NT2/D1 (cell line): ENCODE data around the gene SEC23A.
"Not testable (repeated sequence)": the region's sequence is repeated elsewhere in the genome, so short reads cannot be mapped to it uniquely, and the experiment has no call there.

Source experiments
- DNase-seq: peaks from one replicate; pipeline ENCODE4 v3.0.0-alpha.2; 2011; ENCODE audit warnings: low read depth, low spot score
- H3K27me3 ChIP-seq: 2 replicates; pipeline ENCODE4 v1.6.0; 2011; ENCODE audit warnings: mild to moderate bottlenecking; ENCODE audit not compliant: insufficient read length, insufficient read depth
- H3K36me3 ChIP-seq: 2 replicates; pipeline ENCODE4 v1.6.1; 2011; ENCODE audit warnings: mild to moderate bottlenecking, low read length, mixed read lengths; ENCODE audit not compliant: insufficient read depth, insufficient read length
- H3K4me1 ChIP-seq: 2 replicates; pipeline ENCODE4 v1.5.1; 2011; ENCODE audit not compliant: insufficient read depth, insufficient read length
- H3K4me3 ChIP-seq: 2 replicates; pipeline ENCODE4 v1.5.1; 2011; ENCODE audit warnings: low read depth; ENCODE audit not compliant: insufficient read length
- H3K9ac ChIP-seq: 2 replicates; pipeline ENCODE4 v1.6.0; 2011; ENCODE audit warnings: low read depth; ENCODE audit not compliant: insufficient read length
- H3K9me3 ChIP-seq: 2 replicates; pipeline ENCODE4 v1.5.1; 2011; ENCODE audit warnings: mild to moderate bottlenecking, low read length; ENCODE audit not compliant: insufficient read depth
- SUZ12 ChIP-seq: IDR thresholded peaks from 2 replicates; pipeline ENCODE4 v1.6.1; 2011; ENCODE audit not compliant: insufficient read length, insufficient read depth; ENCODE audit errors: extremely low read depth
- YY1 ChIP-seq: IDR thresholded peaks from 2 replicates; pipeline ENCODE4 v1.6.1; 2011; ENCODE audit not compliant: insufficient read length, insufficient read depth
- ZNF274 ChIP-seq: IDR thresholded peaks from 2 replicates; pipeline ENCODE4 v1.6.1; 2011; ENCODE audit warnings: mild to moderate bottlenecking, low read depth, low read length

The SEC23A gene

GRCh38 chr14:39025810-39026627, 77.0 kb downstream of the SEC23A start:
- Histone ChIP-seq H3K9ac (no peak overlapping the region), H3K27me3 (no peaks in the 10 kb centered on the region), H3K4me1 (no peaks in the 10 kb centered on the region), H3K36me3 (peaks cover 12% of the 10 kb centered on the region), H3K9me3 (no peaks in the 10 kb centered on the region), H3K4me3 (no peak overlapping the region)
- DNase-seq, result no peak
- TF ChIP-seq ZNF274 (no peak), SUZ12 (no peak), YY1 (no peak)

- DNase-seq, result no peak
- H3K9ac ChIP-seq, result no peak overlapping the region
These were observed 77.7 kb downstream of the SEC23A start for GRCh38 chr14:39025250-39025809.

GRCh38 chr14:39023939-39024871, 78.8 kb downstream of the SEC23A start:
- no peak for TF ChIP-seq SUZ12
- no peak for TF ChIP-seq ZNF274
- no peak for TF ChIP-seq YY1
- H3K9ac ChIP-seq, result no peak overlapping the region
- no peak for DNase-seq
- no peaks in the 10 kb centered on the region for H3K4me1 ChIP-seq
- H3K27me3 ChIP-seq, result no peaks in the 10 kb centered on the region
- H3K4me3 ChIP-seq, result no peak overlapping the region
- H3K36me3 ChIP-seq, result no peaks in the 10 kb centered on the region
- no peaks in the 10 kb centered on the region for H3K9me3 ChIP-seq

More at GRCh38 chr14:39025250-39025809, 77.7 kb downstream of the SEC23A start:
- no peak overlapping the region for H3K4me3 ChIP-seq
- H3K36me3 ChIP-seq, result peaks cover 8% of the 10 kb centered on the region
- H3K9me3 ChIP-seq, result no peaks in the 10 kb centered on the region
- TF ChIP-seq SUZ12 (no peak), ZNF274 (no peak), YY1 (no peak)
- H3K27me3 ChIP-seq, result no peaks in the 10 kb centered on the region
- H3K4me1 ChIP-seq, result no peaks in the 10 kb centered on the region

GRCh38 chr14:39017096-39018016, 85.7 kb downstream of the SEC23A start:
- not testable (repeated sequence) for H3K4me1 ChIP-seq, H3K27me3 ChIP-seq, H3K9me3 ChIP-seq, H3K36me3 ChIP-seq, DNase-seq
- peak overlapping the region; percentile 50 for H3K4me3 ChIP-seq
- H3K9ac ChIP-seq, result peak overlapping the region; percentile 50

GRCh38 chr14:39016733-39017095, 86.3 kb downstream of the SEC23A start:
- Histone ChIP-seq H3K9ac (no peak overlapping the region), H3K27me3 (no peaks in the 10 kb centered on the region), H3K36me3 (no peaks in the 10 kb centered on the region), H3K4me3 (peak overlapping the region; percentile 50), H3K4me1 (no peaks in the 10 kb centered on the region), H3K9me3 (no peaks in the 10 kb centered on the region)
- DNase-seq, result no peak
- no peak for TF ChIP-seq ZNF274
- TF ChIP-seq YY1, result no peak
- TF ChIP-seq SUZ12, result no peak

GRCh38 chr14:39015964-39016577, 87.0 kb downstream of the SEC23A start:
- Histone ChIP-seq H3K4me3 (no peak overlapping the region), H3K27me3 (no peaks in the 10 kb centered on the region), H3K9me3 (no peaks in the 10 kb centered on the region), H3K4me1 (no peaks in the 10 kb centered on the region), H3K36me3 (no peaks in the 10 kb centered on the region), H3K9ac (no peak overlapping the region)
- TF ChIP-seq YY1 (no peak), ZNF274 (no peak), SUZ12 (no peak)
- no peak for DNase-seq
